ENCODE results near the gene AMER3.
A peak's percentile ranks its signal among the peaks of the same experiment; 100 is the strongest.

AMER3 gene

GRCh38 chr2:130786076-130786475 is 30.7 kb downstream of the AMER3 start:
- no peak for DNase-seq (ENCODE audit: low spot score)

DNA sequence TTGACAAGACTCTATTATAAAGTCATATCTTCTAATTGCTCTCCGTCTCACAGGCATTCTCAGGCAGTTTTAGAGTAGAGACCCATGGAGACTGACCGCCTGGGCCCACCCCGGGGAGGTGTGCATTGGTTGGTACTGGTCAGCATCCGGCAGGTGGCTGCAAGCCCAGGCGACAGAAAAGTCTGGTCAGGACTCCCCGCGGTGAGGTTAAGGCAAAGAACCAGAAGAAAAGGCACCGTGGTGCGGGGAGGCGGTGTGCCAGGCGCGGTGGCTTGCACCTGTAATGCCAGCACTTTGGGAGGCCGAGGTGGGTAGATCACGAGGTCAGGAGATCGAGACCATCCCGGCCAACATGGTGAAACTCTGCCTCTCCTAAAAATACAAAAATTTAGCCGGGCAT is 32.5 kb downstream of the AMER3 start:
- DNase-seq (ENCODE audit: low spot score) = no peak

DNA sequence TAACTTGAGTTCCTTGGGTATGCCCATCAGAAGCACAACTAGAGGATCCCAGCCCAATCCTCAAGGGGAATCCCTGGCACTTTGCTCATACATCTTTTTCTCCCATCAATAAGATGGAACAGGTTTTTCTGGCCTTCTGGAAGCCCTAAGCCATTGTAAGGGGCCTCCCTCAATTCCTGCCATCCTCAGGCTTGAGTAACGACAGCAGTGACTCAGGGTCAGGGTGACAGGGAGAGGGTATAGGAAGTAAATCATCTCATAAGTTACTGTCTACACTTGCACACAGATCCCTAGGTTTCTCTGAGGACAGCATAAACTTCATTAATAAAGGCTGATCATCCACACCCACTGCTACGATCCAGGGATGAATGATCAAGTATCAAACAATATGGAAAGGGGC is 35.0 kb downstream of the AMER3 start:
- no peak for DNase-seq (ENCODE audit: low spot score)

DNA sequence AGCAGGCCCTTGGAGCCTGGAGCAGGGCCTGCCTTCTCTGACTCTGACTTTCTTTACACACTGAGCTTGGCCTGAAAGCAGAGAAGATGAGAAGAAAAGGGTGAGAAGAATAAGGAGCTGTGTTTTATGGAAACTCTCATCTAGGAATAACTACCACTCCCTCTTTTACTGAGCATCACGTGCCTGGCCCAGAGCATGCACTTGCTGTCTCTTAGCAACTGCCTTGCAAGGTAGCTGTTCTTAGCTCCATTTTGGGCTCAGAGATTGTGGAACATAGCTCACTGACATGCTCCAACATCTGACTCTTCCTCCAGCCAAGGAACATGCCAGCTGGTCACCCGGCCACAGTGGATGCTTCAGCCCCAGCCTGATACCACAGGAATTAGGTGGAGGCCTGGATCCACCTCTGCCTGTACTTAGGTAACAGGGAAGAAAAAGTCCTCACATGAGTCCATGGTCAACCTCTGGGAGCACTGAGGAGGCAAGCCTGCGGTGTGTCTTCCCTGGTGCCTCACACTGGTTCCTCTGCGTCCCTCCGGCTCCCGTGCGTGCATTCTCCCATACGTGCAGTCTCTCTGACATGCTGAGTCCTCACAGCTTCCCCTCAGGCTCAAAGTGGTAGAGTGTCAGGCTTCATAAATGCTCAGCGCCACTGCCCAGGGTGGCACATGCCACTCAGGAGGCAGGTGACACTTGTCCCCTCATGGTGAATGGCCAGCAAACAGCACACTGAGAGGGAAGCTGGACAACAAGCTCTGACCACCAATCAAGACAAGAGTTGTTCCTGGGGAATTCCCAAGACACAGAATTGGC is 35.7 kb downstream of the AMER3 start:
- DNase-seq (ENCODE audit: low spot score) = peak; percentile 52

DNA sequence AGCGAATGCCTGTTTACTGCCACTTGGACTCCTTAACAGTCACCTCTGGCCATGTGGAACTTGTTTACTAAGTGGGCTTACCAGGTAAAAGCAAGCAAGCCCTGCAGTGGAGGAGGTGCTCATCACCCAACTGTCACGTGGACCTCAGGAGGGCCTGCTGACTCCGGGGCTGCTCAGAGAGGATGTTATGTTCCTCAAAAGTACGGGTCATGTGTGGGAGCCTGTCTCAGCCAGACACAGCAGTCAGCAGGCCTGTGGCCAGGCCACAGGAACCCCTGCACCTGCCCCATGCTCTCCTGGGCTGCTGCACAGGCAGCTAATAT is 36.2 kb downstream of the AMER3 start:
- DNase-seq (ENCODE audit: low spot score) = peak; percentile 51

DNA sequence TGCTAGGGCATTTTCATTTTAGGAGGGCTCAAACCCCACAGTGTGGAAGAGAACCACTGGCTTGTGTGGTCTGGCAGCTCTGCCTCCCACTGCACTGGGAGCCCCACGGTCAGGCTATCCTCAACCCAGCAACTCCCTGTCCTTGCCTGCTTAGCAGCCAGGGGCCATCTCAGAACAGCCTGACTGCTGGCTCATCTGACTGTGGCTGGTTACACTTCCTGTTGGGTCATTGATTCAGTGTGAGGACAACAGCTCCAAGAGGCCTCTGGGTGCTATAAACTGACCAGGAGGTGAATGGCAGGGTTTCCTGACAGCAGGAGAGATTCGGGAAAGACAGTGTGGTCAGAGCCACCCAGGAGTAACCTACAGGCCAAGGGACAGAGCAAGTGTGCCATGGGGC is 40.1 kb downstream of the AMER3 start:
- DNase-seq (ENCODE audit: low spot score) = no peak

GRCh38 chr2:130796290-130796689 is 41.0 kb downstream of the AMER3 start:
- no peak for DNase-seq (ENCODE audit: low spot score)

- DNase-seq (ENCODE audit: low spot score) = peak; percentile 91
Observed at GRCh38 chr2:130797493-130798435, 42.4 kb downstream of the AMER3 start.

DNA sequence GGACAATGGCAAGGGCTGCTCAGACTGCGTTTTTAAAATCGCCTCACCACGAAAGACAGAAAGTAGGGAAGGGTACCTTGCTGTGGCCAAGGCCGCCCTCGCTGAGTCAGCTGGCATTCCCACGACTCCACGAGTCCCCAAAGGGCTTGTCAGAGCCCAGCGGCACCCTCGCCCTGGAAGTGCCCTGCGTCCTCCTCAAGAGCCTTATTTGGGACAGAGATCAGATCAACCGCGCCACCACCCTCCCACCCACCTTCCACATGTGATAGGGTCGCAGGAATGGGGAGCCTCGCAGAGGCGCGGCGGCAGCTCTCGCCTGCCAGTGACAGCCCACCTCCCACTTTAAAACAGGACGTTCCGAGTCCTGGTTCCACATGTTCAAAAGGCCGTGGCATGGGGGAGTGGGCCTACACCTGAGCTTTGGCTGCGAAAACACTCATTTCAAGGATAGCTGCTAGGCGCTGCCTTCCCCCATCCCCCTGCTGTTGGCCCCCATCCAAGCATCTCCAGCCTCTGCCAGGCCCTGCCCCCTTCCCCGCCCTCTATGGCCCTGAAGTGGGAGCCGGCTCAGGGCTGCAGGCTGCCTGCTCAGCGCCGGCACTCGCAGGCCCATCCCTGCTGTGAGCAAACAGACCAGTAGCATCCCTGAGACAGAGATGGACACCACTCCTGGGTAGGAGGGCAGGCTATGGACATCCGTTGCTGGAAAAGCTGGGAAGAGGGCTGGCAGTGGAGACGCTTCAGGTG is 43.3 kb downstream of the AMER3 start:
- peak; percentile 50 for DNase-seq (ENCODE audit: low spot score)

GRCh38 chr2:130799295-130799694 is 44.0 kb downstream of the AMER3 start:
- no peak for DNase-seq (ENCODE audit: low spot score)

DNA sequence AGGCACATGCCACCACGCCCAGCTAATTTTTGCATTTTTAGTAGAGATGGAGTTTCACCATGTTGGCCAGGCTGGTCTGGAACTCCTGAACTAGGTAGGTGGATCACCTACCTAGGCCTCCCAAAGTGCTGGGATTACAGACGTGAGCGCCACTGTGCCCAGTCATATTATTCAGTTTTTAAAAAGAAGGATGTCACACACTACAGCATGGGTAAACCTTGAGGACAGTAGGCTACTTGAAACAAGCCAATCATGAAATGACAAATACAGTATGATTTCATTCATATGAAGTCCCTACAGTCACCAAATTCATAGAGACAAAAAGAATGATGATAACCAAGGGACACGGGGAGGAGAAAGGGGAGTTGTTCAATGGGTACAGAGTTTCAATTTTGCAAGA is 50.3 kb downstream of the AMER3 start:
- DNase-seq (ENCODE audit: low spot score) = no peak

DNA sequence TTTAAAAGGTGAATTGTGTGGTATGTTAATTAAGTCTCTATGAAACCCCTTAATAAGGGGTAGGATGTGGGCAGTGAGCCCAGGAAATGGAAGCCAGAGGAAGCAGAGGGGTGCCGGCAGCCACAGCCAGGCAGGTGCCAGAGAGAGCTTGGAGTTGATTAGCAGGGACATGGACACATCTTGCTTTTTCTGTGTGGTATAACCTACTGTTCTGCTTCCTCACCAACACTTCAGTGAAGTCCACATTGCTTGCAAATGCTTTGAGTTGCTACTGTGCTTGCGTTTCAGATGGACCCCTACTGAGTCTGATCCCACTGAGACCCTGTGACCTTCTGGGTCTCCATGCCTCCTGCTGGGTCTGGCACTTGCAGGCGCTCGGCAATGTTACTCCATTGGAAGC is 51.0 kb downstream of the AMER3 start:
- DNase-seq (ENCODE audit: low spot score) = no peak

DNA sequence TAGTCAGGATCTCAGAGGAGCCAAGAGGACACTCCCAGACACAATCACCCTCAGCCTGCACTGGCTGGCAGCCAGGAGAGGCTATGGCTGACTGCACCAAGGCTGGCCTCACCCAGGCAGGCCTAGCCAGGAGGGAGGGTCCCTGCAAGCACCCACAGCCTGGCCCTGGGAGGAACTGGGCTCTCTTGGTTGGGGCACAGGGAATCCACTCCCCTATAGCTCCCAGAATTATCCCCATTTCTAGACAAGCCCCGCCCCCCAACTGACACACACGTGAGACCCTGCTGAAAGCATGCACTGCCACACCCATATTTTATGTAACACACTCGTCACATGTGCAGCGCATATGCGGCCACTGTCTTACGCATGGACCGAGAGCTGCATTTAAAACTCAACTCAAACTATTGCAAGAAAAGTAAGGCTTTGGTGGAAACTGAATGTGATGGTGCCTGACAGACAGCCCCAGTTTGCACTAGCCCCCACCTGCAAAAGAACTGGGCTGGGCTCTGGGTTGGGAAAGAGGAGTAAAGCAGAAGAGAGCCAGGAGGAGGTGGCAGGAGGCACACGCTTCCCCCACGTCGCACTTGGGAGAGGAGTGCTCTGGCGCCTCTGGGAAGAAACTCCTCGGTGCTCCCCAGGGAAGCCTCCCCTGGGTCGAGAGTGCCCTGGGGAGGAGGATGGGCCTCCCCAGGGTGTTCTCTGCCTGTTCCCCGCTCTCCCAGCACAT is 52.5 kb downstream of the AMER3 start:
- DNase-seq (ENCODE audit: low spot score) = no peak

DNA sequence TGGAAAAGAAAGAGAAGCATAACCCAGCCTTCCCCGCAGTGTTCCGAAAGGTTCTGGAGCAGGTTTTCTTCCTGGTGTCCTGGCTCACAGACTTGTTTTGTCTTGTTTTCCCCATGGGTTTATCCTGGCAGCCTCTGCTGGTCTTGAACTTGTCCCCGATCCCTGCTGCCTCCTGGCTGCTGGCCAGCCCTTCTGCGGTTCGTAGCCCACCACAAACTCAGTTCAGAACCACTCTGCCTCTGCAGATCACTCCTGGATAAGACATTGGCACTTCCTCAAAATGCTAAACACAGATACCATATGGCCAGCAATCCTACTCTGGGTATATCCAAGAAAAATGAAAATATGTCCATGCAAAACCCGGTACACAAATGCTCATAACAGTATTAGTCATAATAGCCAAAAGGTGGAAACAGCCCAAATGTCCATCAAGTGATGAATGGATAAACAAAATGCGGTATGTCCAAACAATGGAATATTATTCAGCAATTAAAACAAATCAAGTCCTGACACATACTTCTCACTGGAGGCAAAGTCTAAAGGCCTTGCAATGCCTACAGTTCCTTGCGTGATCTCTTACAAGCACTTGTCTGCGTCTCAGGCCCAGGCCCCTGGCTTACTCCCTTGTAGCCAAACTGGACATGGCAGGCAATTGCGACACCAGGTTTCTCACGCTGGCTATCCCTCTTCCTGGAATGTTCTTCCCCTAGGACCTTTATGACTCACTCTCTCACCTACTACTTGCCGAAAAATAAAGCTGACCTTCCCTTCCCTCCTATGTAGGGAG is 53.3 kb downstream of the AMER3 start:
- DNase-seq (ENCODE audit: low spot score) = no peak

DNA sequence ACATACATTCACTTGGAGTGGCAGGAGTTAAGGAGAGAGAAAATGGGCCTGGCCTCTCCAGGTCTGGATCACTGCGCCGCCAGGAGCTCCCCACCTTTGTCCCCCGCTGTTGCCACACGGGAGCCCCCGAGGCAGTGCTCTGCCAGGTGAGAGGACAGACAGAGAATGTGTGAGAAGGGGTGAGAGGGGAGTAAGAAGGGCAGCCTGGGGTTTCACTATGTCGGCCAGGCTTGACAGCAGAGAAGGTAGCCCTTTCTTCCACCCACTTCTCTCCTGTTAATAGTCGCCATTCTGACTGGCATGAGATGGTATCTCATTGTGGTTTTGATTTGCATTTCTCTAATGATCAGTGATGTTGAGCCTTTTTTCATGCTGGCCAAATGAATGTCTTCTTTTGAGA is 55.1 kb downstream of the AMER3 start:
- no peak for DNase-seq (ENCODE audit: low spot score)

- DNase-seq (ENCODE audit: low spot score) = no peak
Observed at GRCh38 chr2:130813722-130814121, 58.4 kb downstream of the AMER3 start.

DNA sequence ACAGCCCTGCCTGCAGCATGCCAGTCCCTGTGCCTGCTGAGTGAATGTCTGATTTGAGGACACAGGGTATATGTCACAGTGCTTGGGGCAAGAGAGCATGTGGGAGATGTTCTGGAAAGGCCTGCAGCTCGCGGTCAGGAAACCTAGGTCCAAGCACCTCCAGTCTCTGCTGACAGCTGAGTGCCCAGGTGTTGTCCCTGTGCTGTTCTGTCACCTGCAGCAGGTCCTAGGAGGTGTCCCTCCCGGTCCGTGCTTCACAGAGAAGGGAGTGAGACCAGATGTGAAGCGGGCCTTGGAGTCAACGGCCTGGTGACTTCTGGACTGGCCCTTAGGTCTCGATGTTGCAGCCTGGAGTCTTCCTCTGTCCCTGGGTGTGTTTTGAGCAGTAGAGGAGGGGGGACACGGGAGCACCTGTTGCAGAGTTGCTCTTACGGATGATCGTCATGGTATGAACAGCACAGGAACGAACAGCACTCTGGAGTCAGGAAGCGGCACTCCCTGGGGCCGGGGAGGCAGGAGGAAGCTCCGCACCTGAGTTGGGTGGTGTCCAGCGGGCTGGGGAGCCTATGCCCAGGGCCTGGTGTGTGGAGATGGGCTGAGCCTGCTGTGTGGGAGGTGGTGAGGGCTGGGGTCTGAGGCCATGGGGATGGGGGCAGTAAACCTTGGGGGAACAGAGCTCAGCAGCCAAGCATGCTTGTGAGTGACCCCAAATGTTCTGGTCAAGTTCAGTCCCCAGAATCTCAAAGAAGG is 59.8 kb downstream of the AMER3 start:
- DNase-seq (ENCODE audit: low spot score) = no peak
